HepG2 (cell line): ENCODE data around the gene RGS6. TPM values are rescaled to one million over a fixed set of nuclear protein-coding genes. Genes with fewer than 3 reads are reported as not detected.

ENCODE experiments used
- ATAC-seq: fragments of 200-7000 bp; cut with Tn5 transposase; 3 replicates; pipeline ENCODE4 v1.9.1; 2020; ENCODE audit warnings: mild to moderate bottlenecking, moderate library complexity
- BruUV-seq: library from RNA; stranded (reverse); fragments of 400-500 nt; replicated peaks from 2 replicates; lab custom pipeline; 2021; lab: Mats Ljungman, UMichigan
- CTCF ChIA-PET: fragments of 300-600 bp; formaldehyde crosslinking; extraction: SDS; loops from one replicate; lab custom pipeline; 2021; ENCODE audit warnings: low total read pairs, inconsistent platforms, low intra/inter-chr PET ratio; lab: Yijun Ruan, JAX
- POLR2A ChIA-PET: fragments of 350-600 bp; sonication (Branson Sonifier 250); formaldehyde crosslinking; loops from one replicate; lab custom pipeline; 2020; ENCODE audit warnings: antibody characterized with exemption, inconsistent platforms; lab: Yijun Ruan, JAX
- DNase-seq: peaks from one replicate; pipeline ENCODE4 v3.0.0-alpha.2; 2015; ENCODE audit warnings: low spot score
- FAIRE-seq: peaks from 3 replicates; lab custom pipeline; 2011; peaks lifted over from hg19 to GRCh38; lab: Jason Lieb, UNC
- H2AFZ ChIP-seq: one replicate; pipeline ENCODE4 v1.6.1; 2011; ENCODE audit warnings: low read length, inconsistent platforms
- H3K27ac ChIP-seq: fragments of 300-600 bp; 3 replicates; pipeline ENCODE4 v1.8.0; 2011; ENCODE audit warnings: mixed run types, mild to moderate bottlenecking, mixed read lengths, low read length, inconsistent platforms; ENCODE audit not compliant: insufficient read depth; ENCODE audit errors: extremely low read length
- H3K27me3 ChIP-seq, 2 experiments: fragments of 200-600 bp in 1 of 2; 2 replicates in 1 of 2; 3 replicates in 1 of 2; pipeline versions ENCODE4 v1.6.0 to v1.8.0; 2011; ENCODE audit warnings: low read length in 2 of 2, mild to moderate bottlenecking in 2 of 2, moderate library complexity in 2 of 2, inconsistent platforms in 1 of 2; ENCODE audit not compliant: insufficient read depth in 2 of 2, control insufficient read depth in 1 of 2
- H3K36me3 ChIP-seq, 2 experiments: fragments of 200-600 bp in 1 of 2; replicated peaks in 1 of 2; 2 replicates in 1 of 2; 3 replicates in 1 of 2; pipeline versions ENCODE4 v1.5.1 to v1.8.0; 2011; ENCODE audit warnings: low read length in 2 of 2, inconsistent platforms in 1 of 2; ENCODE audit not compliant: insufficient read depth in 2 of 2, control insufficient read depth in 1 of 2
- H3K4me1 ChIP-seq: 2 replicates; pipeline ENCODE4 v1.5.1; 2012; ENCODE audit warnings: low read length, inconsistent platforms; ENCODE audit not compliant: insufficient read depth
- H3K4me2 ChIP-seq: 2 replicates; pipeline ENCODE4 v1.6.0; 2011; ENCODE audit warnings: low read depth, low read length, inconsistent platforms
- H3K4me3 ChIP-seq, 3 experiments: fragments of 200-600 bp in 1 of 3; sonication (generic), shearing (Covaris generic) in 1 of 3; replicated peaks in 1 of 3; 2 replicates each; pipeline ENCODE4 v1.5.1; 2011 to 2016; ENCODE audit warnings: low read length in 3 of 3, inconsistent platforms in 2 of 3, low read depth in 2 of 3, mild to moderate bottlenecking in 2 of 3, control low read depth in 1 of 3, mixed read lengths in 1 of 3; ENCODE audit not compliant: insufficient read depth in 1 of 3
- H3K79me2 ChIP-seq: one replicate; pipeline ENCODE4 v1.6.1; 2011; ENCODE audit warnings: low read length, inconsistent platforms; ENCODE audit not compliant: insufficient read depth
- H3K9ac ChIP-seq: 2 replicates; pipeline ENCODE4 v1.6.0; 2011; ENCODE audit warnings: mild to moderate bottlenecking, low read depth, low read length, inconsistent platforms; ENCODE audit not compliant: insufficient read depth
- H3K9me3 ChIP-seq: 2 replicates; pipeline ENCODE4 v1.5.1; 2012; ENCODE audit warnings: mild to moderate bottlenecking, low read length
- H4K20me1 ChIP-seq: 2 replicates; pipeline ENCODE4 v1.6.0; 2011; ENCODE audit warnings: inconsistent platforms, mild to moderate bottlenecking, low read length, moderate library complexity; ENCODE audit not compliant: insufficient read depth
- MED1 ChIP-seq: sonication (generic); formaldehyde crosslinking; IDR thresholded peaks from 2 replicates; pipeline ENCODE4 v1.4.0; 2020; ENCODE audit warnings: missing genetic modification reagents
- NFIC ChIP-seq: IDR thresholded peaks from 2 replicates; pipeline ENCODE4 v1.6.1; 2012; ENCODE audit warnings: mild to moderate bottlenecking, low read length, inconsistent platforms
- NFKBIZ ChIP-seq: IDR thresholded peaks from 2 replicates; pipeline ENCODE4 v1.6.1; 2018; ENCODE audit warnings: missing genetic modification reagents, missing compliant biosample characterization
- RBM22 ChIP-seq: fragments of 200-400 bp; formaldehyde crosslinking; optimal IDR thresholded peaks from 2 replicates; pipeline ENCODE3; 2017; ENCODE audit warnings: mild to moderate bottlenecking, low read length, moderate library complexity
- TGIF2 ChIP-seq: IDR thresholded peaks from 2 replicates; pipeline ENCODE4 v1.6.1; 2016; ENCODE audit warnings: control low read depth, missing compliant biosample characterization
- TMF1 ChIP-seq: sonication (generic); formaldehyde crosslinking; IDR thresholded peaks from 2 replicates; pipeline ENCODE4 v1.8.1; 2022; ENCODE audit warnings: low read depth, missing genetic modification reagents
- ZNF138 ChIP-seq: sonication (generic); formaldehyde crosslinking; IDR thresholded peaks from 2 replicates; pipeline ENCODE4 v1.5.0; 2020; ENCODE audit warnings: mild to moderate bottlenecking, low read depth, missing genetic modification reagents
- ZNF432 ChIP-seq: sonication (generic); formaldehyde crosslinking; IDR thresholded peaks from 2 replicates; pipeline ENCODE4 v1.5.0; 2020; ENCODE audit warnings: missing genetic modification reagents, mild to moderate bottlenecking, borderline replicate concordance
- ZNF737 ChIP-seq: sonication (generic); formaldehyde crosslinking; IDR thresholded peaks from 2 replicates; pipeline ENCODE4 v1.5.0; 2020; ENCODE audit warnings: missing genetic modification reagents, mild to moderate bottlenecking, borderline replicate concordance
- WGBS: methylation state at CpG from one replicate; pipeline ENCODE4 v1.1.6; 2017; ENCODE audit warnings: low lambda C conversion rate; 5-methylcytosine and 5-hydroxymethylcytosine counted together
- in situ Hi-C: cut with HindIII; loops from 2 replicates; pipeline ENCODE4 v1.10.0; 2017; ENCODE audit warnings: low pct_unique_long_range_greater_than_20kb; ENCODE audit not compliant: extremely low pct_ligation_motif_present
- intact Hi-C: fragments of 100-400 bp; cut with micrococcal nuclease; formaldehyde crosslinking; loops from one replicate; pipeline ENCODE4 v1.10.0; 2022; ENCODE audit not compliant: unreplicated experiment
- polyA plus RNA-seq, 8 experiments: library from polyadenylated mRNA; depleted of rRNA in 3 of 8; stranded (reverse) in 7 of 8; unstranded in 1 of 8; fragments of >200 nt; fragmentation: Illumina TruSeq in 4 of 8; extraction: Trizol in 4 of 8; gene quantifications; 2 replicates each; pipeline versions ENCODE4 v1.2.1 to v1.2.3, GENCODE V29; 2011 to 2016; ENCODE audit warnings: low read depth in 4 of 8, missing spikeins in 1 of 8, mixed read lengths in 1 of 8; ENCODE audit not compliant: insufficient read depth in 1 of 8
- total RNA-seq, 5 experiments: library from RNA; depleted of rRNA; stranded (reverse); fragments of >200 nt; fragmentation: Illumina TruSeq; extraction: Trizol; gene quantifications; 2 replicates each; pipeline ENCODE4 v1.2.3, GENCODE V29; 2016; ENCODE audit warnings: low read depth in 1 of 5
- TF ChIP-seq, protein P1 (sequence below): IDR thresholded peaks from 2 replicates; pipeline ENCODE4 v1.6.1; 2018; ENCODE audit warnings: missing genetic modification reagents, mild to moderate bottlenecking, missing compliant biosample characterization

RGS6 gene
- total and polyA plus RNA-seq, 2 of the 13 experiments (the other 11 are each of a cell fraction or from before 2014, with no cell fraction given), result not detected

DNA sequence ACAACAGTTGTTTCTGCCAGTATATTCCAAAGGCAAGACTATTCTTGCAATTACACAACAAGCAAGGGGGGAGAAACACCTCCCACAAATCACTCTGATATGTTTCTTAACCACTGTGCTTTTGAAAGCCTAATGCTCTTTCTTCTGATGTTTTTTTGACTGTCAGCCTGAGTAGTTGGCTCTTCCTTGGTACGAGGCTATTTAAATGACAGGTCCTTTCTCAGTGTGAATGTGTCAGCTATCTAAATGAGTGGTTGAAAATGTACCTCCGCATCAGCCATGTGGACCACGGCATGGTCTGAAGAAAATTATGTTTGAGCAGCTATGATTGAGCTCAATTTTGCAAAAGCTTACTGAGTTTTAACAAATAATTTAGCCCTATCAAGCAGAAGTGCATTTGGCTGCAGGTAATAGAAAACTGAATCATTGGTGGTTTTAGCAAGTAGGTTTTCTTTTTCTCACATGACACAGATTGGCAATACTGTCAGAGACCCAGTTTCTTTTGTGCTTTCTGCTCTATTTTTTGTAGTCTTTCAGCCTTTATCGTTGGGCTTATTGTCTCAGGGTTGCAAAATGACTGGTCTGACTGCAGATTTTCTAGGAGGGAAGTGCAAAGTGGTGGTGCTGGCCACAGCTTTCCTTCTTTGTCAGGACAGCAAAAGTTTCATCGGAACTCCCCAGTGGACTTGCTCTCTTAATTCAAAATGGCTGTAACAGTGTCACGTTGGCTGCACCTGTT is 162.8 kb downstream of the RGS6 start (continued):
- TF ChIP-seq TMF1 (CRISPR knock-in tag), result no peak
- TF ChIP-seq, protein P1, sequence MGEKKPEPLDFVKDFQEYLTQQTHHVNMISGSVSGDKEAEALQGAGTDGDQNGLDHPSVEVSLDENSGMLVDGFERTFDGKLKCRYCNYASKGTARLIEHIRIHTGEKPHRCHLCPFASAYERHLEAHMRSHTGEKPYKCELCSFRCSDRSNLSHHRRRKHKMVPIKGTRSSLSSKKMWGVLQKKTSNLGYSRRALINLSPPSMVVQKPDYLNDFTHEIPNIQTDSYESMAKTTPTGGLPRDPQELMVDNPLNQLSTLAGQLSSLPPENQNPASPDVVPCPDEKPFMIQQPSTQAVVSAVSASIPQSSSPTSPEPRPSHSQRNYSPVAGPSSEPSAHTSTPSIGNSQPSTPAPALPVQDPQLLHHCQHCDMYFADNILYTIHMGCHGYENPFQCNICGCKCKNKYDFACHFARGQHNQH (CRISPR knock-in tag), result no peak
- no peak for TF ChIP-seq NFIC

DNA sequence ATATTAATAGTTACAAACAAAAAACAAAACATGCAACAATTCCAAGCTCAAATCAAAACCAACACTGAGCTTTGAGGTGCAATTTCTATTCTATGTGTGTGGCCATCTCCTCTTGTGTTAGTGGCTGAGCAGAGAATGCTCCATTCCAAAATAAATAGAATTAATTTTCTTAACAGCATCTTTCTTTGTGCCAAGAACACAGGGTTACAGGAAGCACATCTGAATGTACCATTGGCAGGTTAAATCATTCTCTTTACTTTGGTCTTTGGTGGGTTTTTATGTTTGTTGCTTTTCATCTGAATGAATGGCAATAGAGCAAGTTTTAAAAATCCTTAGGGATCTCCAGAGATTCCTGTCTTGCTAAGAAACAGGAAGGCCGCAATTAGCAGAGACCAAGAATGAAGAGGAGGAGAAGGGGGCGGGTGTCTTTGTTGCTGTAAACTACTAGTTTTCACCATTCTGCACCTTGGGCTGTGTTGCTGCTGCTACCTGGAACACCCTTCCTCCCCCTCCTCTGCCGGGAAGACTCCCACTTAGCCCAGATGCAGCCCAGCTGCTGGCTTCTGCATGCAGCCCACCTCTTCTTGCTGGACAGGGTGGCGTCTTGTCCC is 165.0 kb downstream of the RGS6 start:
- ChIA-PET POLR2A (no interaction called here), CTCF (no interaction called here)
- Histone ChIP-seq H3K9me3 (no peaks in the 10 kb centered on the region), H3K27ac (no peak overlapping the region), H3K79me2 (no peaks in the 10 kb centered on the region), H3K4me2 (no peak overlapping the region), H3K27me3 (peaks cover 0 to 5% of the 10 kb centered on the region in 2 experiments; a peak in 2 of 5 replicates), H2AFZ (no peak overlapping the region), H3K4me1 (no peaks in the 10 kb centered on the region), H4K20me1 (no peaks in the 10 kb centered on the region), H3K9ac (no peak overlapping the region), H3K4me3 (no peak overlapping the region), H3K36me3 (no peaks in the 10 kb centered on the region)
- in situ Hi-C loops (no loop called here), intact Hi-C loops (no loop called here)
- DNase-seq (no peak), ATAC-seq (no peak), FAIRE-seq (no peak)
- 5% methylated on average over 4 of the region's 4 CpGs for WGBS
- TF ChIP-seq ZNF432 (no peak), RBM22 (no peak), ZNF138 (no peak), MED1 (CRISPR knock-in tag) (no peak), TGIF2 (CRISPR knock-in tag) (no peak), NFKBIZ (no peak), ZNF737 (CRISPR knock-in tag) (no peak)
- BruUV-seq, result no TSS peak
